GM19099 (cell line): ENCODE results near the gene TCF21.

Experiments used
- POLR2A ChIP-seq: IDR thresholded peaks from 3 replicates; pipeline ENCODE4 v1.6.1; 2011; ENCODE audit warnings: low read depth; ENCODE audit not compliant: insufficient read length; ENCODE audit errors: extremely low read depth

Gene TCF21

DNA sequence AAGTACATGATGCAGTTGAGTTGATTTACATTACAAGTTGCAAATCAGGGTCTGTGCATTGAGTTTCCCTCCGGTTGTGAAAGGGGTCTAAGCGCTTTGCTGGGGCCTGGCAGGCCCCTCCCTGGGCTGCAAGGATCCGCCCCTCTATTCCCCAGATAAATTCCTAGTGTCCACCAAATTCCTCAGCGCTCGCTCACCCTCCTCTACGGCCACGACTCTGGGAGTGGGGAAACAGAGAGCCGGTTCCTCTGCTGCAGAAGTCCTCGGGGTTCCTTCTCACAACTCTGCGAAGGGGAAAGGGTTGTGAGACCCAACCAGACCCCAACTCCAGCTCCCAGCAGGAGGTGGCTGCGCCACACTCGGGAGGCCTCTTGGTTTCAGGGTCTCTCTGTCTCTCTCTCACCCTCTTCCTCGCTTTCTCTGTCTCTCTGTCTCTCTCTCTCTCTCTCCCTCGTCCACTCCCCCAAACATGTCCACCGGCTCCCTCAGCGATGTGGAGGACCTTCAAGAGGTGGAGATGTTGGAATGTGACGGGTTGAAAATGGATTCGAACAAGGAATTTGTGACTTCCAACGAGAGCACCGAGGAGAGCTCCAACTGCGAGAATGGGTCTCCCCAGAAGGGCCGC is at the start of gene TCF21:
Gene TCF21, plus strand, starts transcription at position 185 of the 628 bp plus-strand sequence. Its CDS starts 285 bp downstream, at position 470.
- no peak for TF ChIP-seq POLR2A

GRCh38 chr6:133841176-133841575 is 47.7 kb upstream of the TCF21 start:
- TF ChIP-seq POLR2A, result no peak

GRCh38 chr6:133843098-133843497 is 45.8 kb upstream of the TCF21 start:
- no peak for TF ChIP-seq POLR2A

GRCh38 chr6:133844709-133845108 is 44.2 kb upstream of the TCF21 start:
- no peak for TF ChIP-seq POLR2A

- no peak for TF ChIP-seq POLR2A
Observed at GRCh38 chr6:133854041-133854363, 34.9 kb upstream of the TCF21 start.

- TF ChIP-seq POLR2A, result no peak
Observed at GRCh38 chr6:133854364-133855275, 34.3 kb upstream of the TCF21 start.

GRCh38 chr6:133855276-133855990 is 33.5 kb upstream of the TCF21 start:
- no peak for TF ChIP-seq POLR2A

- no peak for TF ChIP-seq POLR2A
Observed at GRCh38 chr6:133855991-133856370, 32.9 kb upstream of the TCF21 start.

DNA sequence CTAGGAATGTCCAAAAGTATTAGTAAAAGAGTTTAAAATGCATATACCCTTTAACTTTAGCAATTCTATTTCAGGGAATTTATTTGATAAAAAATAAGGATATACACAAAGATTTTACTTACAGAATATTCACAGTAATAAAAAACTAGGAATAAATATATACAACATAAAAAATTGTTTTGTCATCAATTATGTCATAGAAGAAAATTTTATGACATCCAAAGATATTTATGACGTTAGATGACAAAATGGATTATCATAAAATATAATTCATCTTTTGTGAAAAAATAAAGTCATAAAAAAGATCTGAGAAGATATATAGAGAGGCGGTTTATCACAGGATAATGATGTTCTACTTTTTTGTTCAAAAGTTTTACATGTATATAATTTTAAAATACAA is 32.0 kb upstream of the TCF21 start:
- TF ChIP-seq POLR2A, result no peak

- TF ChIP-seq POLR2A, result no peak
Observed at GRCh38 chr6:133857696-133858095, 31.2 kb upstream of the TCF21 start.

GRCh38 chr6:133863228-133863627 is 25.7 kb upstream of the TCF21 start:
- no peak for TF ChIP-seq POLR2A

DNA sequence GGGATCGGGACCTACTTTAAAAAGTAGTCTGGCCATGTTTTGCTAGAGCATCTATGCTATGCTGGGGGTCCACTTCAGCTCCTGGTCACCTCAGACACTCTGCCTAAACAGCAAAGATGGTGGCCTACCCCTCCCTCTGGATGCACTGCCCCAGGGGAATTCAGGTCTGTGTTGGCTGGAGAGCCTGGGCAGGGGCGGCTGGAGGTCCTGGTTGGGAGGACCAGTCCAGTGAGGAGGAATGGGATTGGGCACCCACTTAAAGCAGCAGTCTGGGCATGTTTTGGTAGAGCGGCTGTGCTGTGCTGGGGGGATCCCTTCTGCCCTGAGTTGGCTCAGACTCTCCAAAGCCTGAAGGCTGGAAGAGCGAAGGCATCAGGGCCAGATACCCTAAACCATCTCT is 23.2 kb upstream of the TCF21 start:
- no peak for TF ChIP-seq POLR2A

- TF ChIP-seq POLR2A, result no peak
Observed at GRCh38 chr6:133871131-133871530, 17.8 kb upstream of the TCF21 start.

DNA sequence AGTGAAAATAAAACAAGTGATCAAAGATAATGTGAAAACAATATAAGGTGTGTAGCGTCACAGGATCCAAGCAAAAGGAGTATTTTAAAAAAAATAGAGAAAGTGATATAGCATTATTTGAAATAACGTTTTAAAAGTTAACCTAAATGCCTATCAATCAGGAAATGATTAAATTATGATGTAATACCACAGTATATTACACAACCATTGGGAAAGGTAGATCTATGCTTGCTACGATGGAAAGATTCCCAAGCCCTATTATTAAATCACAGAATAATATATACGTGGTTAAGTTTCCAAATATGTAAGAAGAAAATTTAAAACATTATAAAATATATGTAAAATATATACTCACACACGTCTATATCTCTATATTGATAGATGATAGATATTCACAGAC is 15.4 kb upstream of the TCF21 start:
- TF ChIP-seq POLR2A, result no peak

DNA sequence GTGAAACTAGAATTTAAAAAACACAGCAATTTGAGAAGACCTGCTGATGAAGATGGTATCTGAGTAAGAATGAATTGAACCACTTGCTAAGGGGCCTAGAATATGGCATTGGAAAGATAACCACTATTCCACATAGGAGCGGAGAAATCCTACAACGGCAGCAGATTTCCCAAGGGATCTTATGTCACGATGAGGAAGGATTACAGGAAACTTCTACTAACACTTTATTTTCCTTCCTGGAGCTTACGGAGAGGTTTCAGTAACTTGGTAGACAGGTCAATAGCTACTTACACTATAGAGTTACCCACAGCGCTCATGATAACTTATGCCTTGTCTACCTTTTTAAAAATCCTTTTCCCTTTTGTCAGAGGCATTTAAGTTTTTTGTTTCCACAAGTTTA is 11.8 kb upstream of the TCF21 start:
- TF ChIP-seq POLR2A, result no peak

- TF ChIP-seq POLR2A, result no peak
Observed at GRCh38 chr6:133880006-133880405, 8.9 kb upstream of the TCF21 start.
